ENCODE data around the gene CD101. TPM values are rescaled to one million over a fixed set of nuclear protein-coding genes. Genes with fewer than 3 reads are reported as not detected.

CD101 gene
- total RNA-seq, 1 experiment from 2014 or later: 1.2 TPM

Other genes starting within 250 kb of the CD101 start
- not detected in 2 replicates for gene CD2, start 247.3 kb upstream of the CD101 start, total RNA-seq (2014; rRNA removed; shearing (Covaris generic))
- gene PTGFRN, start 91.8 kb upstream of the CD101 start, total RNA-seq (2014; rRNA removed; shearing (Covaris generic)): 61.9 and 144 TPM in 2 replicates
- gene TTF2, start 58.6 kb downstream of the CD101 start, total RNA-seq (2014; rRNA removed; shearing (Covaris generic)): 19.8 and 44.0 TPM in 2 replicates
- 1.5 and 4.2 TPM in 2 replicates for gene TRIM45, start 120.0 kb downstream of the CD101 start, total RNA-seq (2014; rRNA removed; shearing (Covaris generic))
- not detected in 2 replicates for gene VTCN1, start 209.2 kb downstream of the CD101 start, total RNA-seq (2014; rRNA removed; shearing (Covaris generic))